ENCODE measurements around the gene NTRK1. TPM values are rescaled to one million over a fixed set of nuclear protein-coding genes. Genes with fewer than 3 reads are reported as not detected.

Gene NTRK1
- total RNA-seq, 1 experiment from 2014 or later, result 0.89 TPM

DNA sequence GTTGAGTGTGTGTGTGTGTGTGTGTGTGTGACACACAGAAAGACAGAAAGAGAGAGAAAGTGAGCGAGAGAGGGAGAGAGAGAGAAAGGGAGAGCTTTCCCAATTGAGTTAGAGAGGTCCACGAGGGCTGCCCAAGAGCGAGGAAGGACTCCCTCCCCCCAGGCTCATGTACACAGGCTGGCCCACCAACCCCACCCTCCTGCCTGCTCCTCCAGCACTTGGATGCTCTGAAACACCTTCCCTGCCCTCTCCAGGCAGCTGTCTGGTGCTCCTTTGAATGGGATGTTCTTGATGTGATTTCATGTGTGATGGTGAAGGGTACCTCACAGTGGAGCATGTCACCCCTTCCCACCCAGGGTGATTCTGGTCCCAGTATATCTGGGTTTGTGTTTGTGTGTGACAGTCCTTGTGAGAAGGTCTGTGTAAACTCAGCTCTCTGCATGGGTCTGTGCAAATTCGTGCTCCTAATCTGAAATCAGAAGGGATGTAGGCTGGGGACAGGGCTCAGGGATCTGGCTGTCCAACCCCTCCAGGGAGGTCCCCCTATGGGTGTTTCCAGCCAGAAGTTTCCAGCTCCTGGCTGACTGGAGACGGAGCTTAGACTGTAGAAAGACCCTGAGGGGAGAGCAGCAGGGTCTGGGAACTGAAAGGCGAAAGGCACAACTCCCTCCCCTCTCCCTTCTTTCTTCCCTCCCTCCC, 26.1 kb downstream of the NTRK1 start:
- no peaks in the 10 kb centered on the region for H3K27me3 ChIP-seq (ENCODE audit: insufficient read depth, low read length)
- H3K9me2 ChIP-seq (ENCODE audit: insufficient read depth), result no peaks in the 10 kb centered on the region
- no peak overlapping the region for H3K4me2 ChIP-seq (ENCODE audit: low read length)
- ATAC-seq (no peak), DNase-seq (ENCODE audit: low read depth, low spot score) (no peak)
- intact Hi-C loops (cut with micrococcal nuclease), result no loop called here
- H3K9ac ChIP-seq (ENCODE audit: low read length), result no peak overlapping the region
- H3K4me1 ChIP-seq (ENCODE audit: control insufficient read depth in 1 of 2, insufficient read depth in 2 of 2, low read length in 2 of 2), result peaks cover 0 to 18% of the 10 kb centered on the region in 2 experiments; a peak in 2 of 4 replicates
- BruUV-seq (replicated peaks), result no TSS peak
- no peaks in the 10 kb centered on the region for H3K36me3 ChIP-seq (ENCODE audit: control insufficient read depth in 1 of 2, insufficient read depth in 2 of 2, low read length in 2 of 2)
- no peaks in the 10 kb centered on the region for H4K20me1 ChIP-seq (ENCODE audit: insufficient read depth)
- H3K4me3 ChIP-seq (replicated peaks in 1 of 2; ENCODE audit: low read depth in 1 of 2, low read length in 2 of 2), result no peak overlapping the region
- H2AFZ ChIP-seq (ENCODE audit: low read depth, low read length, poor library complexity, severe bottlenecking), result no peak overlapping the region
- no peak overlapping the region for H3K27ac ChIP-seq (ENCODE audit: low read depth, low read length)
- TF ChIP-seq JUND (IDR thresholded peaks at IDR 0.05) (no peak), YY1 (IDR thresholded peaks at IDR 0.05; ENCODE audit: extremely low read depth, insufficient replicate concordance, low read depth, low read length) (no peak), ZNF274 (IDR thresholded peaks at IDR 0.05; ENCODE audit: low read depth, low read length) (no peak), ZFX (IDR thresholded peaks at IDR 0.05) (no peak), SRF (IDR thresholded peaks at IDR 0.05; ENCODE audit: low read depth) (no peak), POLR2AphosphoS5 (IDR thresholded peaks at IDR 0.05; ENCODE audit: low read depth, low read length) (no peak), SIN3A (IDR thresholded peaks at IDR 0.05; ENCODE audit: low read depth) (no peak), ELF1 (IDR thresholded peaks at IDR 0.05; ENCODE audit: borderline replicate concordance, low read depth) (no peak), FOSL1 (IDR thresholded peaks at IDR 0.05; ENCODE audit: low read depth) (no peak), CBX3 (IDR thresholded peaks at IDR 0.05; ENCODE audit: low read depth) (no peak), TCF7L2 (IDR thresholded peaks at IDR 0.05; ENCODE audit: borderline replicate concordance, extremely low read depth, insufficient read depth, insufficient read length) (no peak), SP1 (IDR thresholded peaks at IDR 0.05; ENCODE audit: low read depth) (no peak), CEBPB (IDR thresholded peaks at IDR 0.05; ENCODE audit: low read depth) (no peak), EZH2phosphoT487 (IDR thresholded peaks at IDR 0.05; ENCODE audit: borderline replicate concordance) (no peak), RAD21 (IDR thresholded peaks at IDR 0.05; ENCODE audit: low read depth) (no peak)
- TF ChIP-seq, protein P1, sequence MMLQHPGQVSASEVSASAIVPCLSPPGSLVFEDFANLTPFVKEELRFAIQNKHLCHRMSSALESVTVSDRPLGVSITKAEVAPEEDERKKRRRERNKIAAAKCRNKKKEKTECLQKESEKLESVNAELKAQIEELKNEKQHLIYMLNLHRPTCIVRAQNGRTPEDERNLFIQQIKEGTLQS (IDR thresholded peaks at IDR 0.05), result no peak
- TF ChIP-seq, protein P2, sequence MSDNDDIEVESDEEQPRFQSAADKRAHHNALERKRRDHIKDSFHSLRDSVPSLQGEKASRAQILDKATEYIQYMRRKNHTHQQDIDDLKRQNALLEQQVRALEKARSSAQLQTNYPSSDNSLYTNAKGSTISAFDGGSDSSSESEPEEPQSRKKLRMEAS (IDR thresholded peaks at IDR 0.05), result no peak
- TF ChIP-seq, protein P3, sequence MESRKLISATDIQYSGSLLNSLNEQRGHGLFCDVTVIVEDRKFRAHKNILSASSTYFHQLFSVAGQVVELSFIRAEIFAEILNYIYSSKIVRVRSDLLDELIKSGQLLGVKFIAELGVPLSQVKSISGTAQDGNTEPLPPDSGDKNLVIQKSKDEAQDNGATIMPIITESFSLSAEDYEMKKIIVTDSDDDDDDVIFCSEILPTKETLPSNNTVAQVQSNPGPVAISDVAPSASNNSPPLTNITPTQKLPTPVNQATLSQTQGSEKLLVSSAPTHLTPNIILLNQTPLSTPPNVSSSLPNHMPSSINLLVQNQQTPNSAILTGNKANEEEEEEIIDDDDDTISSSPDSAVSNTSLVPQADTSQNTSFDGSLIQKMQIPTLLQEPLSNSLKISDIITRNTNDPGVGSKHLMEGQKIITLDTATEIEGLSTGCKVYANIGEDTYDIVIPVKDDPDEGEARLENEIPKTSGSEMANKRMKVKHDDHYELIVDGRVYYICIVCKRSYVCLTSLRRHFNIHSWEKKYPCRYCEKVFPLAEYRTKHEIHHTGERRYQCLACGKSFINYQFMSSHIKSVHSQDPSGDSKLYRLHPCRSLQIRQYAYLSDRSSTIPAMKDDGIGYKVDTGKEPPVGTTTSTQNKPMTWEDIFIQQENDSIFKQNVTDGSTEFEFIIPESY (IDR thresholded peaks at IDR 0.05; ENCODE audit: extremely low read depth, insufficient replicate concordance, low read length), result no peak
- TF ChIP-seq, protein P4, sequence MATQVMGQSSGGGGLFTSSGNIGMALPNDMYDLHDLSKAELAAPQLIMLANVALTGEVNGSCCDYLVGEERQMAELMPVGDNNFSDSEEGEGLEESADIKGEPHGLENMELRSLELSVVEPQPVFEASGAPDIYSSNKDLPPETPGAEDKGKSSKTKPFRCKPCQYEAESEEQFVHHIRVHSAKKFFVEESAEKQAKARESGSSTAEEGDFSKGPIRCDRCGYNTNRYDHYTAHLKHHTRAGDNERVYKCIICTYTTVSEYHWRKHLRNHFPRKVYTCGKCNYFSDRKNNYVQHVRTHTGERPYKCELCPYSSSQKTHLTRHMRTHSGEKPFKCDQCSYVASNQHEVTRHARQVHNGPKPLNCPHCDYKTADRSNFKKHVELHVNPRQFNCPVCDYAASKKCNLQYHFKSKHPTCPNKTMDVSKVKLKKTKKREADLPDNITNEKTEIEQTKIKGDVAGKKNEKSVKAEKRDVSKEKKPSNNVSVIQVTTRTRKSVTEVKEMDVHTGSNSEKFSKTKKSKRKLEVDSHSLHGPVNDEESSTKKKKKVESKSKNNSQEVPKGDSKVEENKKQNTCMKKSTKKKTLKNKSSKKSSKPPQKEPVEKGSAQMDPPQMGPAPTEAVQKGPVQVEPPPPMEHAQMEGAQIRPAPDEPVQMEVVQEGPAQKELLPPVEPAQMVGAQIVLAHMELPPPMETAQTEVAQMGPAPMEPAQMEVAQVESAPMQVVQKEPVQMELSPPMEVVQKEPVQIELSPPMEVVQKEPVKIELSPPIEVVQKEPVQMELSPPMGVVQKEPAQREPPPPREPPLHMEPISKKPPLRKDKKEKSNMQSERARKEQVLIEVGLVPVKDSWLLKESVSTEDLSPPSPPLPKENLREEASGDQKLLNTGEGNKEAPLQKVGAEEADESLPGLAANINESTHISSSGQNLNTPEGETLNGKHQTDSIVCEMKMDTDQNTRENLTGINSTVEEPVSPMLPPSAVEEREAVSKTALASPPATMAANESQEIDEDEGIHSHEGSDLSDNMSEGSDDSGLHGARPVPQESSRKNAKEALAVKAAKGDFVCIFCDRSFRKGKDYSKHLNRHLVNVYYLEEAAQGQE (IDR thresholded peaks at IDR 0.05; ENCODE audit: low read depth), result no peak
- H3K79me2 ChIP-seq (ENCODE audit: insufficient read depth, low read length), result no peaks in the 10 kb centered on the region
- POLR2A ChIA-PET, result no interaction called here
- RAD21 ChIA-PET (ENCODE audit: low non-redundant PET in 1 of 2, low total read pairs in 2 of 2, uncharacterized antibody in 2 of 2, unreplicated experiment in 2 of 2), result interaction anchor here in 1 of 2 experiments (0.6 kb wide), 1 partner anchor 88 kb away, joined by 6 read pairs; no protein-coding TSS in a partner anchor
- CTCF ChIA-PET, result interaction anchor here (0.9 to 2.0 kb wide), 3 partner anchors 41 to 160 kb away, joined by 3 to 9 read pairs (median 5); no protein-coding TSS in a partner anchor
- H3K9me3 ChIP-seq (ENCODE audit: control insufficient read depth in 1 of 2, insufficient read depth in 1 of 2, low read depth in 1 of 2, low read length in 2 of 2), result no peaks in the 10 kb centered on the region

Measured in HCT116 (cell line).